ENCODE measurements around the gene SDK1. TPM values are rescaled to one million over a fixed set of nuclear protein-coding genes. Genes with fewer than 3 reads are reported as not detected.

Gene SDK1
- total RNA-seq, 2 experiments from 2014 or later = 0.19 to 0.36 TPM

DNA sequence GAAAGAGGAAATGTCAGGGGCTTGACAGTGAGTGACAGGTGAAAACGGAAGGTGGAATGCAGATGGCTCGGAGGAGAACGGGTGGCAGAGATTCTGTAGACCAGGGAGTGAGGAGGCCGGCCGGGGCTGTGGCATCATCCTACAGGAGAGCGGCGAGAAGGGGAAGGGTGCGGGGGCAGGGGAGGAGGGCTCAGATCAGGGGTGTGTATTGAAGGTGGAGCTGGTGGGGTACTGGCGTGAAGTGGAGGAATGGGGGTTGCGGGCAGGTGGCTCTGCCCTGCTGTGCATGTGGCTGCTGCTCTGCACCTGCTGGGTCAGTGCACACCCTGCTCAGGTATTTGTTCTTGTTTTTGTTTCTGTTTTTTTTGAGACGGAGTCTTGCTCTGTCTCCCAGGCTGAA lies 910.2 kb downstream of the SDK1 start:
- Histone ChIP-seq H3K4me2 (ENCODE audit: low read length) (no peak overlapping the region), H2AFZ (ENCODE audit: low read length) (no peak overlapping the region), H3K9me2 (ENCODE audit: insufficient read depth, low read length) (no peaks in the 10 kb centered on the region), H3K9me3 (ENCODE audit: low read length) (no peaks in the 10 kb centered on the region), H4K20me1 (ENCODE audit: insufficient read depth, low read length) (no peaks in the 10 kb centered on the region), H3K4me3 (ENCODE audit: low read depth, low read length, poor library complexity, severe bottlenecking) (no peak overlapping the region), H3K79me2 (ENCODE audit: insufficient read depth, low read depth, low read length) (no peaks in the 10 kb centered on the region), H3K36me3 (ENCODE audit: insufficient read depth, low read length) (no peaks in the 10 kb centered on the region), H3K27ac (ENCODE audit: low read depth, low read length, poor library complexity, severe bottlenecking) (no peak overlapping the region), H3K4me1 (ENCODE audit: insufficient read depth, low read length, poor library complexity, severe bottlenecking) (no peaks in the 10 kb centered on the region)
- ChIA-PET CTCF (ENCODE audit: unreplicated experiment) (no interaction called here), POLR2A (no interaction called here)
- TF ChIP-seq, protein P1, sequence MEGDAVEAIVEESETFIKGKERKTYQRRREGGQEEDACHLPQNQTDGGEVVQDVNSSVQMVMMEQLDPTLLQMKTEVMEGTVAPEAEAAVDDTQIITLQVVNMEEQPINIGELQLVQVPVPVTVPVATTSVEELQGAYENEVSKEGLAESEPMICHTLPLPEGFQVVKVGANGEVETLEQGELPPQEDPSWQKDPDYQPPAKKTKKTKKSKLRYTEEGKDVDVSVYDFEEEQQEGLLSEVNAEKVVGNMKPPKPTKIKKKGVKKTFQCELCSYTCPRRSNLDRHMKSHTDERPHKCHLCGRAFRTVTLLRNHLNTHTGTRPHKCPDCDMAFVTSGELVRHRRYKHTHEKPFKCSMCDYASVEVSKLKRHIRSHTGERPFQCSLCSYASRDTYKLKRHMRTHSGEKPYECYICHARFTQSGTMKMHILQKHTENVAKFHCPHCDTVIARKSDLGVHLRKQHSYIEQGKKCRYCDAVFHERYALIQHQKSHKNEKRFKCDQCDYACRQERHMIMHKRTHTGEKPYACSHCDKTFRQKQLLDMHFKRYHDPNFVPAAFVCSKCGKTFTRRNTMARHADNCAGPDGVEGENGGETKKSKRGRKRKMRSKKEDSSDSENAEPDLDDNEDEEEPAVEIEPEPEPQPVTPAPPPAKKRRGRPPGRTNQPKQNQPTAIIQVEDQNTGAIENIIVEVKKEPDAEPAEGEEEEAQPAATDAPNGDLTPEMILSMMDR (conservative IDR thresholded peaks at IDR 0.05; ENCODE audit: low read length) = no peak
- TF ChIP-seq EZH2phosphoT487 (IDR thresholded peaks at IDR 0.05; ENCODE audit: borderline replicate concordance, low read depth, low read length) = no peak
- intact Hi-C loops (cut with micrococcal nuclease; ENCODE audit: unreplicated experiment) = no loop called here
- no peak for DNase-seq (ENCODE audit: low spot score)
- BruUV-seq (replicated peaks) = no TSS peak

GRCh38 chr7:4212376-4212775 lies 911.3 kb downstream of the SDK1 start:
- DNase-seq (ENCODE audit: low spot score) = no peak
- CTCF ChIA-PET (ENCODE audit: unreplicated experiment) = no interaction called here
- no peaks in the 10 kb centered on the region for H4K20me1 ChIP-seq (ENCODE audit: insufficient read depth, low read length)
- no peak overlapping the region for H3K27ac ChIP-seq (ENCODE audit: low read depth, low read length, poor library complexity, severe bottlenecking)
- no peaks in the 10 kb centered on the region for H3K36me3 ChIP-seq (ENCODE audit: insufficient read depth, low read length)
- no peak overlapping the region for H3K4me3 ChIP-seq (ENCODE audit: low read depth, low read length, poor library complexity, severe bottlenecking)
- H3K9me3 ChIP-seq (ENCODE audit: low read length) = no peaks in the 10 kb centered on the region
- H3K4me2 ChIP-seq (ENCODE audit: low read length) = no peak overlapping the region
- TF ChIP-seq EZH2phosphoT487 (IDR thresholded peaks at IDR 0.05; ENCODE audit: borderline replicate concordance, low read depth, low read length) = no peak
- TF ChIP-seq, protein P1 (conservative IDR thresholded peaks at IDR 0.05; ENCODE audit: low read length) = no peak
- H3K79me2 ChIP-seq (ENCODE audit: insufficient read depth, low read depth, low read length) = no peaks in the 10 kb centered on the region
- POLR2A ChIA-PET = no interaction called here
- H3K4me1 ChIP-seq (ENCODE audit: insufficient read depth, low read length, poor library complexity, severe bottlenecking) = no peaks in the 10 kb centered on the region
- BruUV-seq (replicated peaks) = no TSS peak
- no peak overlapping the region for H2AFZ ChIP-seq (ENCODE audit: low read length)
- intact Hi-C loops (cut with micrococcal nuclease; ENCODE audit: unreplicated experiment) = no loop called here
- H3K9me2 ChIP-seq (ENCODE audit: insufficient read depth, low read length) = no peaks in the 10 kb centered on the region

DNA sequence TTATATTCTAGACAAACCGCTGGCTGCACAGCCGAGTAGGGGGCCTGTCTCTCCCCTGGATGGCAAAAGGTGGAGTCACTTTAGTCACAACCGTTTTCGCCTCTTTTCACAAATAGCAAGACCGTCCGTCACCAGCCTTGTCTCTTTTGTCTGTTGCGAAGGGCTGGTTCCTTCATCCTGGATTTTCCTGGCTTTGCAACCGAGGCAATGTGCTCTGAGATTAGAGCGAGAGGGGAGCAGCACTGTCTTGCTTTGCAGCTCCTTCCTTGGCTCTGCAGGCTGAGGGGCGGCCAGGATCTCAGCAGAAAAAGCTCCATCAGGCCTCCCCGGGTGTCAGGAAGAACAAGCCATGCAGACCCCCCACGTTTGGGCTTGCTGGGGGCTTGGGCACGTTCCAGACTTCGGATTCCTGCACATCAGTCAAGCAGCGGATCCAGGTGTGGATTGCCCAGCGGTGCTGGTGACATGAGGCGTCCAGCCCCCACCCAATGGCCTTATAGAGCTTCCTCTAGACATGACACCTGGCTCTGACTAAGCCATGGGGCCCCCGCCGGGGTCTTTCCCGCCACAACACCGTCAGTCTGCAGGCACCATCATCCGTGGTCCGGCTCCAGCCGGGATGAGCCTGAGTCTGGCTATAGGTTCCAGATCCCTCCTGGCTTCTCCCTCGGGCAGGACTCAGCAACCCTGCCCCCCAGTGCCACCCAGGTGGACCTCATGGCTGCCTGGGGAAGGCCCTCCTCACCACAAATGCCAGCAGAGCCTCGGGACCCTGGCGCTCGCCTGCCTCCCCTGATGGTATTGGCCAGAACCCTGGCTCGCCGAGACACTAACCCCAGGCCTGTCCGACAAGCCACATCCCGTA lies 913.5 kb downstream of the SDK1 start:
- BruUV-seq (replicated peaks) = no TSS peak
- Histone ChIP-seq H4K20me1 (ENCODE audit: insufficient read depth, low read length) (no peaks in the 10 kb centered on the region), H3K4me3 (ENCODE audit: low read depth, low read length, poor library complexity, severe bottlenecking) (no peak overlapping the region), H3K4me2 (ENCODE audit: low read length) (no peak overlapping the region), H3K79me2 (ENCODE audit: insufficient read depth, low read depth, low read length) (no peaks in the 10 kb centered on the region), H3K4me1 (ENCODE audit: insufficient read depth, low read length, poor library complexity, severe bottlenecking) (no peaks in the 10 kb centered on the region), H3K9me3 (ENCODE audit: low read length) (no peaks in the 10 kb centered on the region), H2AFZ (ENCODE audit: low read length) (no peak overlapping the region), H3K9me2 (ENCODE audit: insufficient read depth, low read length) (no peaks in the 10 kb centered on the region), H3K36me3 (ENCODE audit: insufficient read depth, low read length) (no peaks in the 10 kb centered on the region), H3K27ac (ENCODE audit: low read depth, low read length, poor library complexity, severe bottlenecking) (no peak overlapping the region)
- intact Hi-C loops (cut with micrococcal nuclease; ENCODE audit: unreplicated experiment) = no loop called here
- no peak for DNase-seq (ENCODE audit: low spot score)
- POLR2A ChIA-PET = no interaction called here
- no peak for TF ChIP-seq EZH2phosphoT487 (IDR thresholded peaks at IDR 0.05; ENCODE audit: borderline replicate concordance, low read depth, low read length)
- CTCF ChIA-PET (ENCODE audit: unreplicated experiment) = no interaction called here

All from OCI-LY7 (cell line).